ENCODE results near the gene MS4A10. TPM values are rescaled to one million over a fixed set of nuclear protein-coding genes. Genes with fewer than 3 reads are reported as not detected.

The MS4A10 gene
- total and polyA plus RNA-seq, 4 donors: not detected

DNA sequence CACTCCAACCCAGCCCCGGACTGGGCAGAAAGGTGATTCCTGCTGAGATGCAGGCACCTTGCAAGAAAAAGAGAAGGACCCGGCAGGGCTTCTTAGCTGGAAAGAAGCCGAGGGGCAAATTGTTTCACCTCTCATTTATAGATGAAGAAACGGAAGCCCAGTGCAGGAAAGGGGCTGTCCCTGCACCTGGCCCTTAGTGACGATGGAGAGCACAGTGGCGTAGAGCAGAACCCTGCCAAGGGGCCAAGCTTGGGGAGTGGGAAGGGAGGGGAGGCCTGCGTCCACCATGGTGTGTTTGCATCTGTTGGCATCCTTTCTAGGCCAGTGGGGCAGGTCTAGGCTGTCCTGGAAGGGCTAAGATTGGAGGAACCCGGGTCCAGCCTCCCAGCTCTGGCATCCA lies 36.3 kb upstream of the MS4A10 start:
- WGBS, 2 donors: 81 to 86% methylated on average over 8 of the region's 8 CpGs
- Histone ChIP-seq H3K4me1 (ENCODE audit: control insufficient read depth in 5 of 5, insufficient read depth in 5 of 5, low read length in 5 of 5) (no peaks in the 10 kb centered on the region), H3K27me3 (ENCODE audit: control insufficient read depth in 3 of 3, insufficient read depth in 3 of 3, low read length in 2 of 3) (peaks cover 0 to 2% (median 0%) of the 10 kb centered on the region in 3 donors), H3K9ac (ENCODE audit: insufficient read depth in 1 of 2, low read length in 2 of 2) (no peak overlapping the region), H3K9me3 (ENCODE audit: control insufficient read depth in 4 of 4, insufficient read depth in 3 of 4, low read length in 3 of 4) (no peaks in the 10 kb centered on the region), H3K36me3 (ENCODE audit: control insufficient read depth in 4 of 4, insufficient read depth in 4 of 4, low read length in 4 of 4) (no peaks in the 10 kb centered on the region), H3K27ac (ENCODE audit: low read depth in 1 of 2, low read length in 1 of 2) (no peak overlapping the region), H3K4me3 (no peak overlapping the region)
- ATAC-seq (ENCODE audit: insufficient read depth, low FRiP score) (no peak), DNase-seq (no peak)
- TF ChIP-seq, protein P1, sequence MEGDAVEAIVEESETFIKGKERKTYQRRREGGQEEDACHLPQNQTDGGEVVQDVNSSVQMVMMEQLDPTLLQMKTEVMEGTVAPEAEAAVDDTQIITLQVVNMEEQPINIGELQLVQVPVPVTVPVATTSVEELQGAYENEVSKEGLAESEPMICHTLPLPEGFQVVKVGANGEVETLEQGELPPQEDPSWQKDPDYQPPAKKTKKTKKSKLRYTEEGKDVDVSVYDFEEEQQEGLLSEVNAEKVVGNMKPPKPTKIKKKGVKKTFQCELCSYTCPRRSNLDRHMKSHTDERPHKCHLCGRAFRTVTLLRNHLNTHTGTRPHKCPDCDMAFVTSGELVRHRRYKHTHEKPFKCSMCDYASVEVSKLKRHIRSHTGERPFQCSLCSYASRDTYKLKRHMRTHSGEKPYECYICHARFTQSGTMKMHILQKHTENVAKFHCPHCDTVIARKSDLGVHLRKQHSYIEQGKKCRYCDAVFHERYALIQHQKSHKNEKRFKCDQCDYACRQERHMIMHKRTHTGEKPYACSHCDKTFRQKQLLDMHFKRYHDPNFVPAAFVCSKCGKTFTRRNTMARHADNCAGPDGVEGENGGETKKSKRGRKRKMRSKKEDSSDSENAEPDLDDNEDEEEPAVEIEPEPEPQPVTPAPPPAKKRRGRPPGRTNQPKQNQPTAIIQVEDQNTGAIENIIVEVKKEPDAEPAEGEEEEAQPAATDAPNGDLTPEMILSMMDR (IDR thresholded peaks at IDR 0.05; ENCODE audit: control extremely low read depth, extremely low read depth): no peak

DNA sequence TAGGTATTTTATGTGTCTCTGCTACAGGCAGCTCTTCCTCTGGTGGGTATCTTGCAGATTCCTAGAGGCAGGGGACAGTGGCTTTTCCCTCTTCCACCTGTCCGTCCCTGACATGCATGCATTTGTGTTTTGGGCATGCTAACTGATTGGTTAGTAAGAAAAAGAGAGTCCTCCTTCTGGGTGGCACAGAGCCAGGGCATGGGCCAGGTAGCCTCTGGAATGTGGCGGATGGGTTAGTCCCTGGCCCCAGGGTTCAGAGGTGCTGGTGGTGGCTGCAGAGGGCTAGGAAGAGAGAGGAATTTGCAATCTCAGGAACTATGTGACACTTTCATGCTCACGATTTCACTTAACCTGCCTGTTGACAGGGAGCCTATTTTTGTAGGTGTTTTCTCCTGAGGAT lies 34.2 kb upstream of the MS4A10 start:
- WGBS, 2 donors: 69 to 90% methylated on average over 3 of the region's 3 CpGs

GRCh38 chr11:60753309-60753708 lies 31.8 kb upstream of the MS4A10 start:
- ATAC-seq (ENCODE audit: insufficient read depth, low FRiP score) (no peak), DNase-seq (no peak)
- TF ChIP-seq, protein P1 (IDR thresholded peaks at IDR 0.05; ENCODE audit: control extremely low read depth, extremely low read depth): no peak
- H3K9ac ChIP-seq (ENCODE audit: insufficient read depth in 1 of 2, low read length in 2 of 2): no peak overlapping the region
- H3K4me3 ChIP-seq: no peak overlapping the region
- whole genome bisulfite sequencing, 2 donors: 58 to 59% methylated on average over 4 of the region's 4 CpGs
- H3K4me1 ChIP-seq (ENCODE audit: control insufficient read depth in 5 of 5, insufficient read depth in 5 of 5, low read length in 5 of 5): peaks cover 0 to 3% (median 0%) of the 10 kb centered on the region in 5 donors
- H3K36me3 ChIP-seq (ENCODE audit: control insufficient read depth in 4 of 4, insufficient read depth in 4 of 4, low read length in 4 of 4): no peaks in the 10 kb centered on the region
- no peak overlapping the region for H3K27ac ChIP-seq (ENCODE audit: low read depth in 1 of 2, low read length in 1 of 2)
- peaks cover 0 to 4% (median 0%) of the 10 kb centered on the region in 4 donors for H3K9me3 ChIP-seq (ENCODE audit: control insufficient read depth in 4 of 4, insufficient read depth in 3 of 4, low read length in 3 of 4)
- H3K27me3 ChIP-seq (ENCODE audit: control insufficient read depth in 3 of 3, insufficient read depth in 3 of 3, low read length in 2 of 3): peaks cover 0 to 2% (median 0%) of the 10 kb centered on the region in 3 donors

More for the DNA sequence above, 34.2 kb upstream of the MS4A10 start:
- Histone ChIP-seq H3K9ac (ENCODE audit: insufficient read depth in 1 of 2, low read length in 2 of 2) (no peak overlapping the region), H3K4me1 (ENCODE audit: control insufficient read depth in 5 of 5, insufficient read depth in 5 of 5, low read length in 5 of 5) (no peaks in the 10 kb centered on the region), H3K4me3 (no peak overlapping the region), H3K27ac (ENCODE audit: low read depth in 1 of 2, low read length in 1 of 2) (no peak overlapping the region), H3K36me3 (ENCODE audit: control insufficient read depth in 4 of 4, insufficient read depth in 4 of 4, low read length in 4 of 4) (no peaks in the 10 kb centered on the region), H3K27me3 (ENCODE audit: control insufficient read depth in 3 of 3, insufficient read depth in 3 of 3, low read length in 2 of 3) (peaks cover 0 to 2% (median 0%) of the 10 kb centered on the region in 3 donors), H3K9me3 (ENCODE audit: control insufficient read depth in 4 of 4, insufficient read depth in 3 of 4, low read length in 3 of 4) (no peaks in the 10 kb centered on the region)
- TF ChIP-seq, protein P1 (IDR thresholded peaks at IDR 0.05; ENCODE audit: control extremely low read depth, extremely low read depth): no peak
- DNase-seq (no peak), ATAC-seq (ENCODE audit: insufficient read depth, low FRiP score) (no peak)

DNA sequence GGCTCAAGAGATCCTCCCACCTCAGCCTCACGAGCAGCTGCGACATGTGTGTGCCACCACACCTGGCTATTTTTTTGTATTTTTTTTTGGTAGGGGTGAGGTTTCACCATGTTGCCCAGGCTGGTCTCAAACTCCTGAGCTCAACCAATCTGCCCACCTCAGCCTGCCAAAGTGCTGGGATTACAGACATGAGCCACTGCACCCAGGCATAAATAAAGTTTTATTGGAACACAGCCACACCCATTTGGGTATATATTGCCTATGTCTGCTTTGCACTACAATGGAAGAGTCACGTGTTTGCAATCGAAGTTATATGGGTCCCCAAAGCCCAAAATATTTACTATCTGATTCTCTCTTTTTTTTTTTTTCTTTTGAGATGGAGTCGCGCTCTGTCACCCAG lies 30.2 kb upstream of the MS4A10 start:
- WGBS, 2 donors: 92 to 95% methylated on average over 6 of the region's 6 CpGs
- TF ChIP-seq, protein P1 (IDR thresholded peaks at IDR 0.05; ENCODE audit: control extremely low read depth, extremely low read depth): no peak

More for the DNA sequence above, 30.2 kb upstream of the MS4A10 start:
- H3K4me3 ChIP-seq: no peak overlapping the region
- peaks cover 0 to 2% (median 0%) of the 10 kb centered on the region in 3 donors for H3K27me3 ChIP-seq (ENCODE audit: control insufficient read depth in 3 of 3, insufficient read depth in 3 of 3, low read length in 2 of 3)
- no peak overlapping the region for H3K27ac ChIP-seq (ENCODE audit: low read depth in 1 of 2, low read length in 1 of 2)
- DNase-seq: no peak
- H3K36me3 ChIP-seq (ENCODE audit: control insufficient read depth in 4 of 4, insufficient read depth in 4 of 4, low read length in 4 of 4): no peaks in the 10 kb centered on the region
- H3K9me3 ChIP-seq (ENCODE audit: control insufficient read depth in 4 of 4, insufficient read depth in 3 of 4, low read length in 3 of 4): peaks cover 0 to 4% (median 0%) of the 10 kb centered on the region in 4 donors
- H3K9ac ChIP-seq (ENCODE audit: insufficient read depth in 1 of 2, low read length in 2 of 2): no peak overlapping the region
- ATAC-seq (ENCODE audit: insufficient read depth, low FRiP score): no peak
- H3K4me1 ChIP-seq (ENCODE audit: control insufficient read depth in 5 of 5, insufficient read depth in 5 of 5, low read length in 5 of 5): peaks cover 0 to 3% (median 0%) of the 10 kb centered on the region in 5 donors
